Ovary (tissue), 3 donors: ENCODE measurements around the gene MRTFA.

Experiments used
- CTCF ChIP-seq, 3 donors: fragments of 450-650 bp in 2 of 3; fragments of 200-600 bp in 1 of 3; IDR thresholded peaks; one replicate each; pipeline versions ENCODE4 v1.5.1 to v1.8.0; 2016 to 2022; ENCODE audit warnings: antibody characterized with exemption in 3 of 3, mild to moderate bottlenecking in 1 of 3
- EP300 ChIP-seq: sonication (generic); formaldehyde crosslinking; IDR thresholded peaks from one replicate; pipeline ENCODE4 v1.6.1; 2017; ENCODE audit warnings: antibody characterized with exemption
- donor health status: DM: no; HTN: no; CAD: no.

DNA sequence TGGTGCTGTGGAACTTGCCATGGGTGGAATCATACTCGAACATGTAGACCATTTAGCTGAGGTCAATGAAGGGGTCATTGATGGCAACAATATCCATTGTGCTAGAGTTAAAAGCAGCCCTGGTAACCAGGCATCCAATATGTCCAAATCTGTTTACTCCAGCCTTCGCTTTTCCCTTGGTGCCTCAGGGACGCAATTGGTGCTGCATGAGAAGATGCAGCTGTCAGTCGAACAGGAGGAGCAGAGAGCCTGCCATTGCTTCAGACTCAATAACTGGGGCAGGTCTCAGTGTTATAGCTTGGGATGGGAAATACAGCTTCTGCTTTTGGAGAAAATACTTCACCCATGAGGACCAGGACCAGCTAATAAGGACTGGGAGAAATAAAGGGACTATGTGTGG, 37.8 kb upstream of the MRTFA start:
- TF ChIP-seq EP300 (no peak), CTCF (IDR thresholded peaks at IDR 0.05) (no peak)
